ENCODE results near the gene IGF1. TPM values are rescaled to one million over a fixed set of nuclear protein-coding genes. Genes with fewer than 3 reads are reported as not detected.

The IGF1 gene
- total RNA-seq, 1 experiment from 2014 or later: 0.42 TPM

- no peaks in the 10 kb centered on the region; the same call in 1 of the 2 replicates for H3K9me2 ChIP-seq (ENCODE audit: insufficient read depth)
- no peaks in the 10 kb centered on the region for H3K36me3 ChIP-seq (ENCODE audit: control insufficient read depth in 1 of 2, insufficient read depth in 2 of 2, low read length in 2 of 2)
- H2AFZ ChIP-seq (ENCODE audit: low read depth, low read length, poor library complexity, severe bottlenecking): no peak overlapping the region
- H3K27me3 ChIP-seq (ENCODE audit: insufficient read depth, low read length): no peaks in the 10 kb centered on the region; the same call in 1 of the 2 replicates
- no peak for DNase-seq (ENCODE audit: low read depth, low spot score)
- ChIA-PET CTCF (no interaction called here), RAD21 (ENCODE audit: low non-redundant PET in 1 of 2, low total read pairs in 2 of 2, uncharacterized antibody in 2 of 2, unreplicated experiment in 2 of 2) (no interaction called here), POLR2A (no interaction called here)
- no peak for ATAC-seq
- no TSS peak for BruUV-seq (replicated peaks)
- H3K9me3 ChIP-seq (ENCODE audit: control insufficient read depth in 1 of 2, insufficient read depth in 1 of 2, low read depth in 1 of 2, low read length in 2 of 2): no peaks in the 10 kb centered on the region
- no peak overlapping the region for H3K4me2 ChIP-seq (ENCODE audit: low read length)
- intact Hi-C loops (cut with micrococcal nuclease): no loop called here
- no peak overlapping the region for H3K27ac ChIP-seq (ENCODE audit: low read depth, low read length)
- no peak for TF ChIP-seq CEBPB (IDR thresholded peaks at IDR 0.05; ENCODE audit: low read depth)
- TF ChIP-seq ZFX (IDR thresholded peaks at IDR 0.05): no peak
- no peak for TF ChIP-seq CTCF (IDR thresholded peaks at IDR 0.05 in 2 of 3, conservative IDR thresholded peaks at IDR 0.05 in 1 of 3; ENCODE audit: borderline replicate concordance in 1 of 3, insufficient read depth in 1 of 3, low read depth in 2 of 3, low read length in 2 of 3)
- no peak for TF ChIP-seq ELF1 (IDR thresholded peaks at IDR 0.05; ENCODE audit: borderline replicate concordance, low read depth)
- TF ChIP-seq ZNF274 (IDR thresholded peaks at IDR 0.05; ENCODE audit: low read depth, low read length): no peak
- no peak for TF ChIP-seq MAX (IDR thresholded peaks at IDR 0.05)
- no peak for TF ChIP-seq ATF3 (IDR thresholded peaks at IDR 0.05)
- no peak for TF ChIP-seq RAD21 (IDR thresholded peaks at IDR 0.05; ENCODE audit: low read depth)
- TF ChIP-seq TCF7L2 (IDR thresholded peaks at IDR 0.05; ENCODE audit: borderline replicate concordance, extremely low read depth, insufficient read depth, insufficient read length): no peak
- TF ChIP-seq SIN3A (IDR thresholded peaks at IDR 0.05; ENCODE audit: low read depth): no peak
- TF ChIP-seq EZH2phosphoT487 (IDR thresholded peaks at IDR 0.05; ENCODE audit: borderline replicate concordance): no peak
- no peak for TF ChIP-seq EGR1 (IDR thresholded peaks at IDR 0.05; ENCODE audit: low read depth)
- no peak for TF ChIP-seq ZBTB33 (IDR thresholded peaks at IDR 0.05; ENCODE audit: extremely low read depth, insufficient replicate concordance, low read length)
- TF ChIP-seq POLR2AphosphoS5 (IDR thresholded peaks at IDR 0.05; ENCODE audit: low read depth, low read length): no peak
- no peak for TF ChIP-seq JUND (IDR thresholded peaks at IDR 0.05)
- no peak for TF ChIP-seq CBX3 (IDR thresholded peaks at IDR 0.05; ENCODE audit: low read depth)
- TF ChIP-seq YY1 (IDR thresholded peaks at IDR 0.05; ENCODE audit: extremely low read depth, insufficient replicate concordance, low read depth, low read length): no peak
- TF ChIP-seq REST (IDR thresholded peaks at IDR 0.05; ENCODE audit: low read depth): no peak
- no peak for TF ChIP-seq SP1 (IDR thresholded peaks at IDR 0.05; ENCODE audit: low read depth)
- H4K20me1 ChIP-seq (ENCODE audit: insufficient read depth): no peaks in the 10 kb centered on the region
- no peaks in the 10 kb centered on the region for H3K79me2 ChIP-seq (ENCODE audit: insufficient read depth, low read length)
- no peak overlapping the region for H3K9ac ChIP-seq (ENCODE audit: low read length)
- H3K4me1 ChIP-seq (ENCODE audit: control insufficient read depth in 1 of 2, insufficient read depth in 2 of 2, low read length in 2 of 2): no peaks in the 10 kb centered on the region
- no peak overlapping the region for H3K4me3 ChIP-seq (replicated peaks in 1 of 2; ENCODE audit: low read depth in 1 of 2, low read length in 2 of 2)
These were observed 42.9 kb downstream of the IGF1 start for GRCh38 chr12:102437511-102437910.
